Astrocyte (in vitro differentiated cells and primary cell): ENCODE measurements around the gene KAT2B. TPM values are rescaled to one million over a fixed set of nuclear protein-coding genes. Genes with fewer than 3 reads are reported as not detected.

Experiments
- DNase-seq: peaks from one replicate; pipeline ENCODE4 v3.0.0-alpha.2; 2010; ENCODE audit warnings: low read depth
- FAIRE-seq: peaks from 2 replicates; lab custom pipeline; 2011; peaks lifted over from hg19 to GRCh38; lab: Jason Lieb, UNC
- H2AFZ ChIP-seq: 2 replicates; pipeline ENCODE4 v1.6.0; 2012; ENCODE audit warnings: low read depth, low read length, inconsistent platforms
- H3K27ac ChIP-seq: 2 replicates; pipeline ENCODE4 v1.5.1; 2011; ENCODE audit warnings: low read depth, low read length, inconsistent platforms
- H3K27me3 ChIP-seq: 2 replicates; pipeline ENCODE4 v1.6.0; 2011; ENCODE audit warnings: low read length, inconsistent platforms; ENCODE audit not compliant: insufficient read depth
- H3K36me3 ChIP-seq: 2 replicates; pipeline ENCODE4 v1.5.1; 2011; ENCODE audit warnings: low read length, inconsistent platforms; ENCODE audit not compliant: insufficient read depth
- H3K4me1 ChIP-seq: 2 replicates; pipeline ENCODE4 v1.5.1; 2011; ENCODE audit warnings: low read length, inconsistent platforms; ENCODE audit not compliant: insufficient read depth
- H3K4me2 ChIP-seq: 2 replicates; pipeline ENCODE4 v1.6.0; 2012; ENCODE audit warnings: low read length, inconsistent platforms
- H3K4me3 ChIP-seq: 2 replicates; pipeline ENCODE4 v1.5.1; 2011; ENCODE audit warnings: low read depth, mild to moderate bottlenecking, low read length, inconsistent platforms; ENCODE audit not compliant: insufficient read depth
- H3K79me2 ChIP-seq: 2 replicates; pipeline ENCODE4 v1.6.0; 2012; ENCODE audit warnings: mild to moderate bottlenecking, low read length, inconsistent platforms; ENCODE audit not compliant: insufficient read depth
- H3K9ac ChIP-seq: 2 replicates; pipeline ENCODE4 v1.6.0; 2012; ENCODE audit warnings: mild to moderate bottlenecking, low read length, inconsistent platforms
- H3K9me3 ChIP-seq: 2 replicates; pipeline ENCODE4 v1.5.1; 2012; ENCODE audit warnings: low read depth, mild to moderate bottlenecking, low read length, inconsistent platforms; ENCODE audit not compliant: insufficient read depth
- H4K20me1 ChIP-seq: 2 replicates; pipeline ENCODE4 v1.6.0; 2012; ENCODE audit warnings: low read length, inconsistent platforms; ENCODE audit not compliant: insufficient read depth
- H3K27ac Mint-ChIP-seq: one replicate; pipeline ENCODE4 v1.8.0; 2021; ENCODE audit warnings: mild to moderate bottlenecking, mixed read lengths; ENCODE audit not compliant: unreplicated experiment
- H3K27me3 Mint-ChIP-seq: one replicate; pipeline ENCODE4 v1.8.0; 2021; ENCODE audit warnings: low read depth, mixed read lengths; ENCODE audit not compliant: unreplicated experiment
- H3K36me3 Mint-ChIP-seq: one replicate; pipeline ENCODE4 v1.8.0; 2021; ENCODE audit warnings: low read depth, mixed read lengths; ENCODE audit not compliant: unreplicated experiment
- H3K4me1 Mint-ChIP-seq: one replicate; pipeline ENCODE4 v1.8.0; 2021; ENCODE audit warnings: low read depth, mixed read lengths; ENCODE audit not compliant: unreplicated experiment
- H3K4me3 Mint-ChIP-seq: one replicate; pipeline ENCODE4 v1.8.0; 2021; ENCODE audit warnings: mild to moderate bottlenecking, moderate library complexity, mixed read lengths; ENCODE audit not compliant: unreplicated experiment
- H3K9me3 Mint-ChIP-seq: one replicate; pipeline ENCODE4 v1.8.0; 2021; ENCODE audit warnings: mild to moderate bottlenecking, mixed read lengths; ENCODE audit not compliant: unreplicated experiment
- EZH2 ChIP-seq: IDR thresholded peaks from 2 replicates; pipeline ENCODE4 v1.6.1; 2012; ENCODE audit warnings: mild to moderate bottlenecking, low read length, inconsistent platforms; ENCODE audit not compliant: insufficient read depth
- total RNA-seq: library from RNA; stranded (reverse); gene quantifications from 2 replicates; pipeline ENCODE4 v1.2.1, GENCODE V29; 2021
- TF ChIP-seq, protein P1 (sequence below): IDR thresholded peaks from 2 replicates; pipeline ENCODE4 v1.5.1; 2011; ENCODE audit warnings: low read depth, mild to moderate bottlenecking, inconsistent platforms, low read length, moderate library complexity; ENCODE audit not compliant: insufficient read depth

The KAT2B gene
- total RNA-seq, 1 donor from 2014 or later, result 4.9 TPM

DNA sequence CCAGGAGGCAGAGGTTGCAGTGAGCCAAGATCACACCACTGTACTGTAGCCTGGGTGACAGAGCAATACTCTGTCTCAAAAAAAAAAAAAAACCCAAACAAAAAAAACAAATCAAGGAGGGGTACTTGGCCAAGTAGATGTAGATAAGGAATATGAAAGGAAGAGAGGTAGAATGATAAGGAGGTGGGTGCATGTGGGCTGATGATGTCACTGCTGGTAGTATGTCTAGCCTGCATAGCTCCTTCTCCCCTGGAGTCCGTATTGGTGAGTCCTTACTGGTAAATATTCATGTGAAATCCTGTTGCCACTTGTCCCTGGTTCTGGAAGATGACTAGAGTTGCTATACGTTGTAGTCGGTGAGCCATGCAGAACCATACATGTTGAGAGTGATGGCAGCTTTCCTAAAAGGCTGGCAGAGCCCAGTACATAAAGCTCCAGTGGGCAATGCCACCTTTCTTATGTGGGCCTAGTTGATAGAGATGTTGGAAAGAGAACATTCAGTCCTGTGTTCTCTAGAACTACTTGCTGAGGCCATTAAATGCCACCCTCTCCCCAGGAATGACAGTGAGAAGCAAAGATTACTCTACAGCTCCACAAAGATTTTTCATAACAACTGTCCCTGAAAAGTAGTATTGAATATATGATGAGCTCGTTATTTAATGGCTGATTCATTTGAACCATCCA lies 11.0 kb downstream of the KAT2B start:
- H3K27me3 Mint-ChIP-seq, result no peaks in the 10 kb centered on the region
- Histone ChIP-seq H4K20me1 (peaks cover 8% of the 10 kb centered on the region), H3K4me2 (no peak overlapping the region), H3K27ac (no peak overlapping the region), H3K9ac (no peak overlapping the region), H2AFZ (no peak overlapping the region), H3K27me3 (no peaks in the 10 kb centered on the region), H3K4me1 (peaks cover 9% of the 10 kb centered on the region), H3K9me3 (no peaks in the 10 kb centered on the region), H3K4me3 (no peak overlapping the region), H3K79me2 (no peaks in the 10 kb centered on the region), H3K36me3 (no peaks in the 10 kb centered on the region)
- TF ChIP-seq EZH2, result no peak
- TF ChIP-seq, protein P1, sequence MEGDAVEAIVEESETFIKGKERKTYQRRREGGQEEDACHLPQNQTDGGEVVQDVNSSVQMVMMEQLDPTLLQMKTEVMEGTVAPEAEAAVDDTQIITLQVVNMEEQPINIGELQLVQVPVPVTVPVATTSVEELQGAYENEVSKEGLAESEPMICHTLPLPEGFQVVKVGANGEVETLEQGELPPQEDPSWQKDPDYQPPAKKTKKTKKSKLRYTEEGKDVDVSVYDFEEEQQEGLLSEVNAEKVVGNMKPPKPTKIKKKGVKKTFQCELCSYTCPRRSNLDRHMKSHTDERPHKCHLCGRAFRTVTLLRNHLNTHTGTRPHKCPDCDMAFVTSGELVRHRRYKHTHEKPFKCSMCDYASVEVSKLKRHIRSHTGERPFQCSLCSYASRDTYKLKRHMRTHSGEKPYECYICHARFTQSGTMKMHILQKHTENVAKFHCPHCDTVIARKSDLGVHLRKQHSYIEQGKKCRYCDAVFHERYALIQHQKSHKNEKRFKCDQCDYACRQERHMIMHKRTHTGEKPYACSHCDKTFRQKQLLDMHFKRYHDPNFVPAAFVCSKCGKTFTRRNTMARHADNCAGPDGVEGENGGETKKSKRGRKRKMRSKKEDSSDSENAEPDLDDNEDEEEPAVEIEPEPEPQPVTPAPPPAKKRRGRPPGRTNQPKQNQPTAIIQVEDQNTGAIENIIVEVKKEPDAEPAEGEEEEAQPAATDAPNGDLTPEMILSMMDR, result no peak
- FAIRE-seq, result no peak
- H3K4me1 Mint-ChIP-seq, result peaks cover 3% of the 10 kb centered on the region
- no peak for DNase-seq
- H3K36me3 Mint-ChIP-seq, result no peaks in the 10 kb centered on the region
- H3K4me3 Mint-ChIP-seq, result no peak overlapping the region
- no peaks in the 10 kb centered on the region for H3K9me3 Mint-ChIP-seq
- H3K27ac Mint-ChIP-seq, result no peak overlapping the region

DNA sequence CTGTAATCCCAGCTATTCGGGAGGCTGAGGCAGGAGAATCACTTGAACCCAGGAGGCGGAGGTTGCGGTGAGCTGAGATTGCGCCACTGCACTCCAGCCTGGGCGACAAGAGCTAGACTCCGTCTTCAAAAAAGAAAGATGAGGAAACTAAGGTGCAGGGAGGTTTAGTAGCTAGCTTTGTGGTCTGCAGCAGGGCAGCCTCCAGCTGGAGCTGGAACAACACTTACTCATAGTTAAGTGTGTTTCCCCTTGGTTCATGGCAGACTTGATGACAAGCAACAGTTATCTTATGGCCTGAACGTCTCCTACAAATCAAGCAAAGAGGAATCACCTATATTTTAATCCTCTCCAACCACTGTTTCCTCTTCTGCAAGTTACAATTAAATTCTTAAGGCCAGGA lies 12.6 kb downstream of the KAT2B start:
- no peaks in the 10 kb centered on the region for H3K27me3 ChIP-seq

More for the DNA sequence above, 12.6 kb downstream of the KAT2B start:
- Mint-ChIP-seq H3K4me1 (peaks cover 3% of the 10 kb centered on the region), H3K9me3 (no peaks in the 10 kb centered on the region), H3K36me3 (no peaks in the 10 kb centered on the region), H3K27ac (no peak overlapping the region), H3K27me3 (no peaks in the 10 kb centered on the region), H3K4me3 (no peak overlapping the region)
- Histone ChIP-seq H3K4me3 (no peak overlapping the region), H3K79me2 (no peaks in the 10 kb centered on the region), H3K27ac (no peak overlapping the region), H3K9ac (no peak overlapping the region), H3K36me3 (no peaks in the 10 kb centered on the region), H3K4me2 (no peak overlapping the region), H3K4me1 (peaks cover 21% of the 10 kb centered on the region), H3K9me3 (no peaks in the 10 kb centered on the region), H2AFZ (no peak overlapping the region), H4K20me1 (peaks cover 12% of the 10 kb centered on the region)
- FAIRE-seq (no peak), DNase-seq (no peak)
- TF ChIP-seq EZH2, result no peak
- TF ChIP-seq, protein P1, result no peak
